Endometrial microvascular endothelial cells (primary cell): ENCODE measurements around the gene TAF11L5. TPM values are rescaled to one million over a fixed set of nuclear protein-coding genes. Genes with fewer than 3 reads are reported as not detected.
"Not testable (repeated sequence)": the region's sequence is repeated elsewhere in the genome, so short reads cannot be mapped to it uniquely, and the experiment has no call there.

ENCODE experiments used
- in situ Hi-C: cut with HindIII; loops from 2 replicates; pipeline ENCODE4 v1.10.0; 2017; ENCODE audit warnings: low sequenced_read_pairs, low pct_unique_long_range_greater_than_20kb; ENCODE audit errors: inconsistent ontology term
- total RNA-seq: library from RNA; depleted of rRNA; stranded (reverse); fragments of >200 nt; gene quantifications from one replicate; pipeline ENCODE4 v1.2.3, GENCODE V29; 2015; ENCODE audit errors: inconsistent ontology term

Gene TAF11L5
- not detected for total RNA-seq

DNA sequence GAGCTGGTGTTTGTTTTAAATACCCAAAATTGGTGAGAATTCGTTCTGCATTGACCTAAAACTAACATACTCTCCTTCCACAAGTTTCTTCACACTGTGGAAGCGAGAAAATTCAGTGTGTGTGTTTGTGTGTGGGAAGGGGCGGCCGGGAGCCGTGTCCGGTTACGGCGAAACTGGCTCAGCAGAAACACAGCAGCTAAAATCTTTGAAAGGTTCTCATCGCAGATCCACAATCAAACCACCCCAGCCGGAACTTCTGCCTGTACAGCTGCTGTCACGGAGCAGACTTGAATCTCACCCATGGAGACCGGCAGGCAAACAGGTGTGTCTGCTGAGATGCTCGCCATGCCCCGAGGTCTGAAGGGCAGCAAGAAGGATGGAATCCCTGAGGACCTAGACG lies at the start of gene TAF11L5:
Gene TAF11L5 (plus strand): TSS at position 301 of the 400 bp plus-strand sequence.
- in situ Hi-C loops: not testable (repeated sequence)

DNA sequence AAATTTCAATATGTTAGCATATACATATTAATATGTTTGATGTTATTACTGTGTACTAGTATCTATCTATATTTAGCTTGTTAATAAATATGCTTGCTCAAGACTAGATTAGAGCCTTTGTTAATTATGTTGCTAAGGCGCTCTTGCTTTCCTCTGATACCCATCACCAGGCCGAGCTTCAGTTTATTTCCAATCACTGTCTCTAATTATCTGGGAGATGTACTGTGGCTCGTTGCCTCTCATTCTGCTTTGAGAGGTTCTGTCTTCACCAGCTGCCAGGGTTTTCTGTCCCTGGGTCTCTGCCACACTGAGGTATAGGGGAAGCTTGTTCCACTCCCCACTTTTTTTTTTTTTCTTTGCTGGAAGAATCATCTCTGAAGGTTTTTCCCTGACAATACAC lies 48.0 kb upstream of the TAF11L5 start:
- in situ Hi-C loops: no loop called here

DNA sequence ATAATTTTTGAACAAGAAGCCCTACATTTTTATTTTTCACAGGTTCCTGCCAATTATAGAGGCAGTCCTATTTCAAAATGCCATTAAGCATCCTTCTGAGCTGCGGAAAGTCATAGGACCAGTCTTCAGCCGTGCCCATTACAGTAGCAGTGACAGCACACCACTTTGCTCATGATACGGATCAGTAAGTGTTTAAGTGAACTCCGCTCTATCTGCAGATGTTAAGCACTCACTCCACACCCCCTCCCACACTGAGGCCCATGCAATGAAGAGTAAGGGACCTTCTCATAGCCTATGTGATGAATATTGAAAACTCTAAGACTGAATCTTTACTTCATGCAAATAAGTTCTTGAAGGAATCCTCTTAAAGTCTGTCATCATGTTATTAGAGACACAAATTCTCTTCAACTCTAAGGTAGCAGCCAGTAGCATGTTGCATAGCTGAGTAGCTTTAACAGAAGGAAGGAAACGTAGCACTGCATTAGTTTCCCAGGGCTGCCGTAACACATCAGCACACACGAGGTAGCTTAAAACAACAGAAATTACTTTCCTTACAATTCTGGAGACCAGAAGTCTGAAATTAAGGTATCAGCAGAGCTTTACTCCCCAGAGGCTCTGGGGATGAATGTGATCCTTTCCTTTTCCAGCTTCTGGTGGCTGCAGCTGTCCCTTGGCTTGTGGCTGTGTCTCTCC lies 47.3 kb upstream of the TAF11L5 start:
- in situ Hi-C loops: no loop called here

DNA sequence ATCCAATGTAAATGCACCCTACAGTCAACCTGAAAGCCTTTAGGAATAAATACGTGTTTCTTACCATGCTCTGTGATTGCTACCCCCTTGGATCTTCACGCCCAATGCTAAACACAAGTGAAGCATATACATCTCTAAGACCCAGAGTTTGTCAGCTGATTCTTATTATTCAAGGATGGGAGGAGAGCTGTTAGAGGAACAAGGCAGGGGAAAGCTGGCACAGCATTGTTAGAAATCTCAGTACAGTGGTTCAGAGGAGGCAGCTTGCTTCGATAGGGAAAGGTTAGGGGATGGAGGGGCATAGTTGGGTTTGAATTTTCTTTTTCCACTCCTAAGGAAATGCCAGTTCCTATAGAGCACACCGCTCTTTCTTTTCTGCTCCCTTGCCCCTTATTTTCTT lies 43.7 kb upstream of the TAF11L5 start:
- in situ Hi-C loops: no loop called here

DNA sequence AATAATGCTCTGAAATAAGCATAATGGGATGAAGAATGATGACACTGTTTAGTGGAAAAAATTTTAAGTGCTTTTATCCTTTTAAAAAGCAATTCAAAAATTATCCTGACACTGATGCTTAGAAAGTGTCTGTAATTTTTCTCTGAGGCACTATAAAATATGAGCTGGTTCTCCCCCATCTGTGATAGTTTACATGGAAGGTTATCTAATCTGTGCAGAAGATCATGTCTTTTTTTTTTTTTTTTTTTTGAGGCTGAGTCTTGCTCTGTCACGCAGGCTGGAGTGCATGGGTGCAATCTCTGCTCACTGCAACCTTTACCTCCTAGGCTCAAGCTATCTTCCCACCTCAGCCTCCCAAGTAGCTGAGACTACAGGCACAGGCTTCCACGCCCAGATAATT lies 42.2 kb upstream of the TAF11L5 start:
- in situ Hi-C loops: no loop called here

DNA sequence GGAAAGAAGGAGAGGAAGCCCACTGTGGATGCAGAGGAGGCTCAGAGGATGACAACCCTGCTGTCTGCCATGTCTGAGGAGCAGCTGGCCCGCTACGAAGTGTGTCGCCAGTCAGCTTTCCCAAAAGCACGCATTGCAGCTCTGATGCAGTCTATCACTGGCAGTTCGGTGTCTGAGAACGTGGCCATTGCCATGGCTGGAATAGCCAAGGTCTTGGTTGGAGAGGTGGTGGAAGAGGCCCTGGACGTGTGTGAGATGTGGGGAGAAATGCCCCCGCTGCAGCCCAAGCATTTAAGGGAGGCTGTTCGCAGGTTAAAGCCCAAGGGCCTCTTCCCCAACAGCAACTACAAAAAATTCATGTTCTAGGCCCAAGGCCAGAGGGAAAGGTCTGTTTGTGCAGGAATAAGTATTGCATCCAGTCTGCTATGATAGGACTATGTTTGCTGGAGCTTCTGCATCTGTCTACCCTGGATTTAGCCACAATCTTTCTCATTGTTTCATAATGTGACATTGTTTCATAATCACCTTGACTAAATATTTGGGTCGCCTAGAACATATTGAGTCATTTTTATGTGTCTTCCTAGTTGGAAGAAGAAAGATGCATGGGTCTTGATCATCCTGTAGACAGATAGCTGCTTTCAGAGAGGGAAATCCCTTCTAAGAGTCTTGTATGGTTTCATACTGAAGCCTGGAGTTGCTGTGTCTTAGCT lies 38.4 kb upstream of the TAF11L5 start:
- in situ Hi-C loops: not testable (repeated sequence)

DNA sequence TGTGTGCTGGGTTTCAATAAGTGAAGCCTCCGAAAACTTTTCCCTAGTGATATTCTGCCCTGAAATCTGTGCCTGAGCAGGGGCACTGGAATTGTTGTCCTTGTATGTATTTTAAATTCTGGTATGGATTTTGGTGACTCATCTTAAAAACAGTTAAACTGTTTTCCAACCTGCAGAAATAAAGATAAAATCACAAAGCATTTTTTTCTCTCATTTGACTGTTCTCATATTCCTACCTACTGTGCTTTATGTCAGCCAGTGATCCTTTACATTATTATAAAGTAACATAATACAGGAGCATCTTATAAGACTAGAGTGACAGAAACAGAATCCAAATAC lies 37.9 kb upstream of the TAF11L5 start:
- in situ Hi-C loops: no loop called here

DNA sequence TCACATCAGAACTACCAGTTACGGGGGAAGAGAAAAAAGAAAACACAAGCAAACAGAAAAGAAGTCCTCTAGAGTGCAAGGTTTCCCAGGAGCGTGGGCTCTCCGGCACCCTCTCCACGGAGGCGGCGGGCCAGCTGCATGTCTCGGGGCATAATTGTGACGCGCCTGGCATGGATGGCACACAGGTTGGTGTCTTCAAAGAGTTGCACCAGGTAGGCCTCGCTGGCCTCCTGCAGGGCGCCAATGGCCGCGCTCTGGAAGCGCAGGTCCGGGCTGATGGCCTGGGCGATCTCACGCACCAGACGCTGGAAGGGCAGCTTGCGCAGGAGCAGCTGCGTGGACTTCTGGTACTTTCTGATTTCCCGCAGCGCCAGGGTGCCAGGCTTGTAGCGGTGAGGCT lies 33.8 kb upstream of the TAF11L5 start:
- in situ Hi-C loops: not testable (repeated sequence)

DNA sequence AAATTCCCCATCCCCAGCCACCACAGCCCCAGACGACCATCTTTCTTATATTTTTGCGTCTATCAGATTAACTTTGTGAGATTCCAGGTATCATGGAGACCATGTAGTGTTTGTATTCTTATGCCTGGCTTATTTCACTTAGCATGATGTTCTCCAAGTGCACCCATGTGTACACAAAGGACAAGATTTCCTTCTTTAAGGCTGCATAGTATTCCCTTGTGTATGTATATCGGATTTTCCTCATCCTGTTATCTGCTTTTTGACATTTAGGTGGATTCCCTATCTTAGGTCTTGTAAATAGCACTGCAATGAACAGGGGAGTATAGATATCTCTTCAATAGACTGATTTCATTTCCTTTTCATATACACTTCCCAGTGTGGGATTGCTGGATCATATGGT lies 32.3 kb upstream of the TAF11L5 start:
- in situ Hi-C loops: no loop called here

DNA sequence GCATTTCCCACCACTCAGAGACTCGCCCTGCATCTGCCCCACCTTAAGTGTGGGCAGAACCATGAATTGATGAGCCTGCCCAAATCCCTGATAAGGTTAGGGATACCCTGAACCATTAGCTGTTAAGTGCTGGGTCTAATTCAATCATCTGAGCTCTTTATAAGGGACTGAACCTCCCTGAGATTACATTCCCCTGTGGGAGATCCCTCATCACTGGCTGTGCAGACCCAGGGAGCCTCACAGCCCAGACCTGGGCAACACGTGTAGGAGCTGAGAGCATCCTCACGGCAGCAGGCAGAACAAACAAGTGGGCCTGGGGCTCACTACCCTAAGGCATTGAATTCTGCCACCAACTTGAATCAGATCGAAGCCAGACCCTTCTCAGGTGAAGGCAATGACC lies 27.6 kb upstream of the TAF11L5 start:
- in situ Hi-C loops: no loop called here

DNA sequence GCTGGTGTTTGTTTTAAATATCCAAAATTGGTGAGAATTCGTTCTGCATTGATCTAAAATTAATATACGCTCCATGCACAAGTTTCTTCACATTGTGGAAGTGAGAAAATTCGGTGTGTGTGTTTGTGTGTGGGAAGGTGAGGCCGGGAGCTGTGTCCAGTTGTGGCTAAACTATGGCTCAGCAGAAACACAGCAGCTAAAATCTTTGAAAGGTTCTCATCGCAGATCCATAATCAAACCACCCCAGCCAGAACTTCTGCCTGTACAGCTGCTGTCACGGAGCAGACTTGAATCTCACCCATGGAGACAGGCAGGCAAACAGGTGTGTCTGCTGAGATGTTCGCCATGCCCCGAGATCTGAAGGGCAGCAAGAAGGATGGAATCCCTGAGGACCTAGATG lies 27.1 kb upstream of the TAF11L5 start, which contains the start of gene TAF11L2:
Gene TAF11L2 (plus strand): TSS at position 301 of the 400 bp plus-strand sequence.
- in situ Hi-C loops: not testable (repeated sequence)

DNA sequence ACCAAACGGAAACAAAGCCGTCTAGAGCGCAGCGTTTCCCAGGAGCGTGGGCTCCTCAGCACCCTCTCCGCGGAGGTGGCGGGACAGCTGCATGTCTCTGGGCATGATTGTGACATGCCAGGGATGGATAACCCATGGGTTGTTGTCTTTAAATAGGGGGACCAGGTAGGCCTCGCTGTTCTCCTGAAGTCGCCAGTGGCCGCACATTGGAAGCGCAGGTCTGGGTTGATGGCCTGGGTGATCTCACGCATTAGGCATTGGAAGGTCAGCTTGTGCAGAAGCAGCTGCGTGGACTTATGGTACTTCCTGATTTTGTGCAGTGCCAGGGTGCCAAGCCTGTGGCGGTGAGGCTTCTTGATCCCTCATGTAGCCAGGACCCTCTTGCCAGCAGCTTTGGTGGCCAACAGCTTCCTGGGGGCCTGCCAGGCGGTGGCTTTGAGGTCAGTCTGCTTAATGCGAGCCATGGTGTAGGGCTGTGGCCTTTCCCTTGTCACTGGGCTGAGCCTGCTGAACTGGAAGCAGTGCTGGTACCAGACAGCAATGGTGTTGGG lies 13.2 kb upstream of the TAF11L5 start:
- in situ Hi-C loops: no loop called here

DNA sequence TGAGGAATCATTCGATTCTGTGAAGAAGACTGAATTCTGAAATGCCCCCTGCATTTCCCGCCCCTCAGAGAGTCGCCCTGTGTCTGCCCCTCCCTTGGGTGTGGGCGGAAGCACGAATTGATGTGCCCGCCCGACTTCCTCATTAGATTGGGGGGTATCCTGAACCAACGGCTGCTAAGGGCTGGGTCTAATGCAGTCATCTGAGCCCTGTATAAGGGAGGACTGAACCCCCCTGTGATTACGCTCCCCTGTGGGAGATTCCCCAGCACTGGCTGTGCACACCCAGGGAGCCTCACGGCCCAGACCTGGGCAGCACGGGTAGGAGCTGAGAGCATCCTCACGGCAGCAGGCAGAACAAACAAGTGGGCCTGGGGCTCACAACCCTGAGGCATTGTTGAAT lies 7.5 kb upstream of the TAF11L5 start:
- in situ Hi-C loops: not testable (repeated sequence)

DNA sequence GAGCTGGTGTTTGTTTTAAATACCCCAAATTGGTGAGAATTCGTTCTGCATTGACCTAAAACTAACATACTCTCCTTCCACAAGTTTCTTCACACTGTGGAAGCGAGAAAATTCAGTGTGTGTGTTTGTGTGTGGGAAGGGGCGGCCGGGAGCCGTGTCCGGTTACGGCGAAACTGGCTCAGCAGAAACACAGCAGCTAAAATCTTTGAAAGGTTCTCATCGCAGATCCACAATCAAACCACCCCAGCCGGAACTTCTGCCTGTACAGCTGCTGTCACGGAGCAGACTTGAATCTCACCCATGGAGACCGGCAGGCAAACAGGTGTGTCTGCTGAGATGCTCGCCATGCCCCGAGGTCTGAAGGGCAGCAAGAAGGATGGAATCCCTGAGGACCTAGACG lies 7.0 kb upstream of the TAF11L5 start, which contains the start of gene TAF11L3:
Gene TAF11L3 (plus strand): TSS at position 301 of the 400 bp plus-strand sequence.
- in situ Hi-C loops: not testable (repeated sequence)

DNA sequence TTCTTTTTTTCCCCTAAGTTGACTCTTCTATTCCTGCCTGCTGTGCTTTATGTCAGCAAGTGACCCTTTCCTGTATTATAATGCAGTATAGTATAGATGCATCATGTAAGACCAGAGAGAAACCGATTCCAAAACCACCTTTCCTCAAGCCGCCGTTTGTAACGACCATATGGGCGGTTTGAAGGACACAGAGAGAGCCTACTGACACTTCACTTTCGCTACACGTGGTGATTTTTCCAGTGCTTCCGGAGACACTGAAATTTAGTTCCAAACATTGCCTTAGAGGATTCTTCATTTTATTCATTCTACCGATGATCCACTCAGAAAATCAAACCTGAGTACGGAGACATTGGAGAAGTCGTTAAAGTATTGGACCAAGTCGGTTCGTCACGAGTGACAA lies 5.5 kb upstream of the TAF11L5 start:
- in situ Hi-C loops: not testable (repeated sequence)

DNA sequence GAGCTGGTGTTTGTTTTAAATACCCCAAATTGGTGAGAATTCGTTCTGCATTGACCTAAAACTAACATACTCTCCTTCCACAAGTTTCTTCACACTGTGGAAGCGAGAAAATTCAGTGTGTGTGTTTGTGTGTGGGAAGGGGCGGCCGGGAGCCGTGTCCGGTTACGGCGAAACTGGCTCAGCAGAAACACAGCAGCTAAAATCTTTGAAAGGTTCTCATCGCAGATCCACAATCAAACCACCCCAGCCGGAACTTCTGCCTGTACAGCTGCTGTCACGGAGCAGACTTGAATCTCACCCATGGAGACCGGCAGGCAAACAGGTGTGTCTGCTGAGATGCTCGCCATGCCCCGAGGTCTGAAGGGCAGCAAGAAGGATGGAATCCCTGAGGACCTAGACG lies 3.5 kb upstream of the TAF11L5 start, which contains the start of gene TAF11L4:
Gene TAF11L4 (plus strand): TSS at position 301 of the 400 bp plus-strand sequence.
- in situ Hi-C loops: not testable (repeated sequence)

DNA sequence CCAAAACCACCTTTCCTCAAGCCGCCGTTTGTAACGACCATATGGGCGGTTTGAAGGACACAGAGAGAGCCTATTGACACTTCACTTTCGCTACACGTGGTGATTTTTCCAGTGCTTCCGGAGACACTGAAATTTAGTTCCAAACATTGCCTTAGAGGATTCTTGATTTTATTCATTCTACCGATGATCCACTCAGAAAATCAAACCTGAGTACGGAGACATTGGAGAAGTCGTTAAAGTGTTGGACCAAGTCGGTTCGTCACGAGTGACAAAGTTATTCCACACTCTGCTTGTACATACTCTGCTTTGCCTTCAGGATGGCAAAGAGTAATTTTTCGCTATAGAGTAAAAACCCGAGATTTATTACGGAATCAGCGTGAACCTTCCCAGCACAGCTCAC lies 1.5 kb downstream of the TAF11L5 start:
- in situ Hi-C loops: not testable (repeated sequence)

DNA sequence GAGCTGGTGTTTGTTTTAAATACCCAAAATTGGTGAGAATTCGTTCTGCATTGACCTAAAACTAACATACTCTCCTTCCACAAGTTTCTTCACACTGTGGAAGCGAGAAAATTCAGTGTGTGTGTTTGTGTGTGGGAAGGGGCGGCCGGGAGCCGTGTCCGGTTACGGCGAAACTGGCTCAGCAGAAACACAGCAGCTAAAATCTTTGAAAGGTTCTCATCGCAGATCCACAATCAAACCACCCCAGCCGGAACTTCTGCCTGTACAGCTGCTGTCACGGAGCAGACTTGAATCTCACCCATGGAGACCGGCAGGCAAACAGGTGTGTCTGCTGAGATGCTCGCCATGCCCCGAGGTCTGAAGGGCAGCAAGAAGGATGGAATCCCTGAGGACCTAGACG lies 3.3 kb downstream of the TAF11L5 start, which contains the start of gene TAF11L6:
Gene TAF11L6 (plus strand): TSS at position 301 of the 400 bp plus-strand sequence.
- in situ Hi-C loops: not testable (repeated sequence)
